Measurements from ENCODE around the gene HBG2. TPM values are rescaled to one million over a fixed set of nuclear protein-coding genes. Genes with fewer than 3 reads are reported as not detected.

HBG2 gene
- total and polyA plus RNA-seq, 2 of the 4 experiments (the other 2 are of a cell fraction) = 0.54 TPM; not detected in 1

DNA sequence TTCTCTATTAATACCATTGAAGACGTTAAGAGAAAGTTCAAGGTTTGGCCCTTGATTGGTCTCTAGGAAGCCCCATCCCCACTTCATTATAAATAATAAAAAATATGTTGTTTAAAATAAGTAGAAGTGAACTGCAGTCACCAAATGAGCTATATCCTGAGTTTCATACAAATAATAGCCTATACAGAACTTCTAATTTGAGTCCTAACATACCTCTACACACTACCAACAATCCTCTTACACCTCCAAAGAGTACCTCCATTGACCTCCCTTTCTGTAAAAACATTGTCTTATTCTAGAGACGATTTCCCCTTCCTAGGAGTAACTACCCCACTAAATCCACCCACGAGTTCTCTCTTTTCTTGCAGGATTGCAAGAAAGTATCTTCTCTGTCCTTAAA is 13.1 kb downstream of the HBG2 start:
- Histone ChIP-seq H3K4me1 (ENCODE audit: control insufficient read depth, insufficient read depth, low read length) (peaks cover 2% of the 10 kb centered on the region; the same call in 1 of the 2 replicates), H4K91ac (ENCODE audit: insufficient read depth, low read depth, low read length) (no peak overlapping the region), H3K9ac (ENCODE audit: low read depth, low read length) (no peak overlapping the region), H3K4me3 (ENCODE audit: insufficient read depth, low read depth, low read length) (no peak overlapping the region), H2AK5ac (ENCODE audit: low read depth, low read length) (no peak overlapping the region), H3K23ac (ENCODE audit: low read depth, low read length) (no peak overlapping the region), H2BK5ac (ENCODE audit: low read depth, low read length, poor library complexity, severe bottlenecking) (no peak overlapping the region), H2BK120ac (ENCODE audit: low read depth, low read length) (no peak overlapping the region), H3K9me1 (ENCODE audit: insufficient read depth, low read length) (peaks cover 5% of the 10 kb centered on the region; the same call in 1 of the 2 replicates), H2BK20ac (ENCODE audit: low read depth, low read length) (no peak overlapping the region), H3K14ac (replicated peaks; ENCODE audit: low read depth, low read length) (no peak overlapping the region), H2BK15ac (ENCODE audit: low read depth, low read length) (no peak overlapping the region), H3K4ac (ENCODE audit: low read depth, low read length) (no peak overlapping the region), H3K27me3 (ENCODE audit: control insufficient read depth, insufficient read depth, low read length) (no peaks in the 10 kb centered on the region), H3K4me2 (ENCODE audit: low read depth, low read length) (no peak overlapping the region), H2AK9ac (replicated peaks; ENCODE audit: low read depth, low read length, poor library complexity) (no peak overlapping the region), H3K27ac (ENCODE audit: insufficient read depth, low read length) (no peak overlapping the region), H4K8ac (ENCODE audit: low read depth in 2 of 2, low read length in 2 of 2) (no peak overlapping the region), H3K36me3 (ENCODE audit: control insufficient read depth, insufficient read depth, low read length) (no peaks in the 10 kb centered on the region), H3K79me1 (ENCODE audit: low read depth in 1 of 2, low read length in 2 of 2) (no peaks in the 10 kb centered on the region), H4K20me1 (ENCODE audit: insufficient read depth, low read length) (no peaks in the 10 kb centered on the region), H3K18ac (ENCODE audit: low read depth, low read length) (no peak overlapping the region), H2AFZ (replicated peaks; ENCODE audit: low read length, poor library complexity) (no peak overlapping the region), H3K56ac (ENCODE audit: extremely low read depth, insufficient read depth, low read length) (no peak overlapping the region), H4K5ac (ENCODE audit: low read depth, low read length) (no peak overlapping the region), H3K9me3 (ENCODE audit: control insufficient read depth, insufficient read depth, low read length) (no peaks in the 10 kb centered on the region)
- DNase-seq (no peak), ATAC-seq (ENCODE audit: low read depth) (no peak)
- TF ChIP-seq, protein P1, sequence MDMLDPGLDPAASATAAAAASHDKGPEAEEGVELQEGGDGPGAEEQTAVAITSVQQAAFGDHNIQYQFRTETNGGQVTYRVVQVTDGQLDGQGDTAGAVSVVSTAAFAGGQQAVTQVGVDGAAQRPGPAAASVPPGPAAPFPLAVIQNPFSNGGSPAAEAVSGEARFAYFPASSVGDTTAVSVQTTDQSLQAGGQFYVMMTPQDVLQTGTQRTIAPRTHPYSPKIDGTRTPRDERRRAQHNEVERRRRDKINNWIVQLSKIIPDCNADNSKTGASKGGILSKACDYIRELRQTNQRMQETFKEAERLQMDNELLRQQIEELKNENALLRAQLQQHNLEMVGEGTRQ (IDR thresholded peaks at IDR 0.05; ENCODE audit: low read depth, low read length) = no peak
- TF ChIP-seq SMC3 (IDR thresholded peaks at IDR 0.05; ENCODE audit: low read depth, low read length) (no peak), RAD21 (IDR thresholded peaks at IDR 0.05; ENCODE audit: low read length) (no peak), MAFK (IDR thresholded peaks at IDR 0.05; ENCODE audit: low read depth, low read length) (no peak), MAZ (IDR thresholded peaks at IDR 0.05; ENCODE audit: borderline replicate concordance, low read depth, low read length) (no peak), MXI1 (IDR thresholded peaks at IDR 0.05; ENCODE audit: borderline replicate concordance, low read depth, low read length) (no peak), CEBPB (IDR thresholded peaks at IDR 0.05; ENCODE audit: low read depth, low read length) (no peak), CHD1 (IDR thresholded peaks at IDR 0.05; ENCODE audit: low read depth, low read length) (no peak), FOS (IDR thresholded peaks at IDR 0.05; ENCODE audit: low read depth, low read length) (no peak), RFX5 (IDR thresholded peaks at IDR 0.05; ENCODE audit: low read depth, low read length) (no peak), POLR2A (IDR thresholded peaks at IDR 0.05; ENCODE audit: low read depth, low read length) (no peak), RCOR1 (IDR thresholded peaks at IDR 0.05; ENCODE audit: insufficient replicate concordance, low read length) (no peak), BHLHE40 (IDR thresholded peaks at IDR 0.05; ENCODE audit: low read depth, low read length) (no peak)
- TF ChIP-seq, protein P2, sequence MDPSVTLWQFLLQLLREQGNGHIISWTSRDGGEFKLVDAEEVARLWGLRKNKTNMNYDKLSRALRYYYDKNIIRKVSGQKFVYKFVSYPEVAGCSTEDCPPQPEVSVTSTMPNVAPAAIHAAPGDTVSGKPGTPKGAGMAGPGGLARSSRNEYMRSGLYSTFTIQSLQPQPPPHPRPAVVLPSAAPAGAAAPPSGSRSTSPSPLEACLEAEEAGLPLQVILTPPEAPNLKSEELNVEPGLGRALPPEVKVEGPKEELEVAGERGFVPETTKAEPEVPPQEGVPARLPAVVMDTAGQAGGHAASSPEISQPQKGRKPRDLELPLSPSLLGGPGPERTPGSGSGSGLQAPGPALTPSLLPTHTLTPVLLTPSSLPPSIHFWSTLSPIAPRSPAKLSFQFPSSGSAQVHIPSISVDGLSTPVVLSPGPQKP (IDR thresholded peaks at IDR 0.05; ENCODE audit: borderline replicate concordance, low read depth, low read length) = no peak
- TF ChIP-seq, protein P3, sequence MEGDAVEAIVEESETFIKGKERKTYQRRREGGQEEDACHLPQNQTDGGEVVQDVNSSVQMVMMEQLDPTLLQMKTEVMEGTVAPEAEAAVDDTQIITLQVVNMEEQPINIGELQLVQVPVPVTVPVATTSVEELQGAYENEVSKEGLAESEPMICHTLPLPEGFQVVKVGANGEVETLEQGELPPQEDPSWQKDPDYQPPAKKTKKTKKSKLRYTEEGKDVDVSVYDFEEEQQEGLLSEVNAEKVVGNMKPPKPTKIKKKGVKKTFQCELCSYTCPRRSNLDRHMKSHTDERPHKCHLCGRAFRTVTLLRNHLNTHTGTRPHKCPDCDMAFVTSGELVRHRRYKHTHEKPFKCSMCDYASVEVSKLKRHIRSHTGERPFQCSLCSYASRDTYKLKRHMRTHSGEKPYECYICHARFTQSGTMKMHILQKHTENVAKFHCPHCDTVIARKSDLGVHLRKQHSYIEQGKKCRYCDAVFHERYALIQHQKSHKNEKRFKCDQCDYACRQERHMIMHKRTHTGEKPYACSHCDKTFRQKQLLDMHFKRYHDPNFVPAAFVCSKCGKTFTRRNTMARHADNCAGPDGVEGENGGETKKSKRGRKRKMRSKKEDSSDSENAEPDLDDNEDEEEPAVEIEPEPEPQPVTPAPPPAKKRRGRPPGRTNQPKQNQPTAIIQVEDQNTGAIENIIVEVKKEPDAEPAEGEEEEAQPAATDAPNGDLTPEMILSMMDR (conservative IDR thresholded peaks at IDR 0.05; ENCODE audit: low read depth, low read length) = no peak
- WGBS, 2 experiments (ENCODE audit: extremely low coverage in 2 of 2, insufficient read length in 1 of 2) = 58% methylated on average over 2 of the region's 3 CpGs; no CpG with 5 or more reads in 1 of the 2 experiments
- BruUV-seq (replicated peaks) = no TSS peak
- POLR2A ChIA-PET (ENCODE audit: unreplicated experiment) = no interaction called here
- CTCF ChIA-PET = no interaction called here
- in situ Hi-C loops (cut with MboI; ENCODE audit: low sequenced_read_pairs) = no loop called here
- intact Hi-C loops (cut with micrococcal nuclease) = no loop called here
- dilution Hi-C loops (cut with HindIII; ENCODE audit: low sequenced_read_pairs, unreplicated experiment) = no loop called here

Measured in IMR-90 (cell line).